Measurements from ENCODE around the gene SDC1. TPM values are rescaled to one million over a fixed set of nuclear protein-coding genes. Genes with fewer than 3 reads are reported as not detected.

SDC1 gene
- total RNA-seq, 1 experiment from 2014 or later: 22.3 TPM

- Histone ChIP-seq H2AK5ac (ENCODE audit: insufficient read length, low read length) (no peak overlapping the region), H3K4ac (ENCODE audit: low read depth, low read length) (no peak overlapping the region), H2BK12ac (ENCODE audit: insufficient read length, low read depth, low read length) (no peak overlapping the region), H2BK15ac (ENCODE audit: low read depth, low read length) (no peak overlapping the region), H2AFZ (ENCODE audit: low read length) (no peak overlapping the region), H3K27me3 (ENCODE audit: insufficient read depth, low read length) (no peaks in the 10 kb centered on the region), H3K23ac (ENCODE audit: insufficient read length, low read depth, low read length) (no peak overlapping the region), H3K79me2 (ENCODE audit: insufficient read depth, low read length) (no peaks in the 10 kb centered on the region), H3K4me2 (ENCODE audit: insufficient read depth, insufficient read length, low read length) (no peak overlapping the region), H2BK5ac (ENCODE audit: insufficient read length, low read length) (no peak overlapping the region), H3K14ac (ENCODE audit: insufficient read depth, low read length) (no peak overlapping the region), H4K5ac (ENCODE audit: insufficient read length, low read depth, low read length) (no peak overlapping the region), H3K4me1 (ENCODE audit: insufficient read depth, low read length) (no peaks in the 10 kb centered on the region), H3K9me3 (ENCODE audit: control insufficient read depth, low read depth, low read length) (no peaks in the 10 kb centered on the region), H4K91ac (ENCODE audit: insufficient read length, low read depth, low read length) (no peak overlapping the region), H3K56ac (ENCODE audit: insufficient read length, low read depth, low read length) (no peak overlapping the region), H4K20me1 (ENCODE audit: control insufficient read depth, insufficient read depth, insufficient read length) (no peaks in the 10 kb centered on the region), H3K18ac (ENCODE audit: insufficient read length, low read depth, low read length) (no peak overlapping the region), H3K79me1 (ENCODE audit: insufficient read depth, low read depth, low read length, poor library complexity, severe bottlenecking) (no peaks in the 10 kb centered on the region), H2BK20ac (ENCODE audit: low read depth, low read length, poor library complexity, severe bottlenecking) (no peak overlapping the region), H3K9ac (ENCODE audit: extremely low read depth, insufficient read length, low read length) (no peak overlapping the region), H4K8ac (replicated peaks; ENCODE audit: insufficient read length, low read depth, low read length) (no peak overlapping the region), H3K27ac (ENCODE audit: insufficient read length, low read depth, low read length) (no peak overlapping the region), H3K23me2 (ENCODE audit: insufficient read length, low read depth, low read length, poor library complexity, severe bottlenecking) (no peaks in the 10 kb centered on the region), H3T11ph (ENCODE audit: low read length) (no peak overlapping the region), H2BK120ac (ENCODE audit: low read depth, low read length, poor library complexity, severe bottlenecking) (no peak overlapping the region)
- Mint-ChIP-seq H3K36me3 (ENCODE audit: insufficient read depth in 1 of 3, low read depth in 3 of 3) (no peaks in the 10 kb centered on the region), H3K27ac (no peak overlapping the region), H3K9me3 (no peaks in the 10 kb centered on the region; a peak in 1 of 5 replicates), H3K4me1 (peaks cover 38% of the 10 kb centered on the region in 2 experiments), H3K4me3 (no peak overlapping the region), H3K27me3 (ENCODE audit: low read depth) (no peaks in the 10 kb centered on the region)
- DNase-seq: no peak
- no peak for TF ChIP-seq CTCF (conservative IDR thresholded peaks at IDR 0.05)
- no CpG with 5 or more reads among the region's 2 CpGs for WGBS (ENCODE audit: extremely low coverage, insufficient read length, low lambda C conversion rate)
Measured at GRCh38 chr2:20192781-20193180, 32.1 kb downstream of the SDC1 start.
